Karpas-422 (cell line): ENCODE measurements around the gene POLR3F. TPM values are rescaled to one million over a fixed set of nuclear protein-coding genes. Genes with fewer than 3 reads are reported as not detected.
"Not testable (repeated sequence)": the region's sequence is repeated elsewhere in the genome, so short reads cannot be mapped to it uniquely, and the experiment has no call there.

Experiments used
- DNase-seq: peaks from one replicate; pipeline ENCODE4 v3.0.0-alpha.2; 2015
- H2AFZ ChIP-seq: fragments of 200-600 bp; sonication (generic); 2 replicates; pipeline ENCODE4 v1.6.1; 2014; ENCODE audit warnings: antibody characterized with exemption, low read length, mixed read lengths
- H3K27ac ChIP-seq: fragments of 200-600 bp; sonication (generic); 2 replicates; pipeline ENCODE4 v1.5.1; 2014; ENCODE audit warnings: mild to moderate bottlenecking, low read length, moderate library complexity
- H3K27me3 ChIP-seq: fragments of 200-600 bp; sonication (generic); 2 replicates; pipeline ENCODE4 v1.6.1; 2014; ENCODE audit warnings: low read length, mixed read lengths
- H3K36me3 ChIP-seq: fragments of 200-600 bp; sonication (generic); 2 replicates; pipeline ENCODE4 v1.6.1; 2014; ENCODE audit warnings: low read length, mixed read lengths; ENCODE audit not compliant: insufficient read depth
- H3K4me1 ChIP-seq: fragments of 200-600 bp; sonication (generic); 2 replicates; pipeline ENCODE4 v1.6.1; 2014; ENCODE audit warnings: mild to moderate bottlenecking, low read length, mixed read lengths
- H3K4me2 ChIP-seq: fragments of 200-600 bp; sonication (generic); 2 replicates; pipeline ENCODE4 v1.6.1; 2014; ENCODE audit warnings: low read length, low read depth, mild to moderate bottlenecking; ENCODE audit not compliant: poor library complexity, severe bottlenecking
- H3K4me3 ChIP-seq: fragments of 200-600 bp; sonication (generic); 2 replicates; pipeline ENCODE4 v1.5.1; 2014; ENCODE audit warnings: mild to moderate bottlenecking, antibody characterized with exemption, low read length, mixed read lengths
- H3K79me2 ChIP-seq: fragments of 200-600 bp; sonication (generic); 2 replicates; pipeline ENCODE4 v1.6.1; 2014; ENCODE audit warnings: mild to moderate bottlenecking, low read length, mixed read lengths
- H3K9ac ChIP-seq: fragments of 200-600 bp; sonication (generic); 2 replicates; pipeline ENCODE4 v1.6.0; 2014; ENCODE audit warnings: low read length
- H3K9me2 ChIP-seq: fragments of 200-600 bp; sonication (generic), shearing (Covaris generic); replicated peaks from 2 replicates; pipeline ENCODE4 v1.6.0; 2014; ENCODE audit warnings: mild to moderate bottlenecking, low read length, moderate library complexity; ENCODE audit not compliant: insufficient read depth
- H3K9me3 ChIP-seq: fragments of 300-700, 200-600 bp; sonication (generic); 2 replicates; pipeline ENCODE4 v1.6.1; 2014; ENCODE audit warnings: low read length, mixed read lengths
- H4K20me1 ChIP-seq: fragments of 200-600 bp; sonication (generic); 2 replicates; pipeline ENCODE4 v1.6.1; 2014; ENCODE audit warnings: mild to moderate bottlenecking, antibody characterized with exemption, low read length, low read depth; ENCODE audit not compliant: insufficient read depth
- total RNA-seq: library from RNA; depleted of rRNA; stranded (reverse); fragments of >200 nt; shearing (Covaris generic); gene quantifications from 2 replicates; pipeline ENCODE4 v1.2.3, GENCODE V29; 2014; ENCODE audit warnings: low replicate concordance

The POLR3F gene
- total RNA-seq, 1 experiment from 2014 or later = 31.7 TPM

- peak overlapping the region; percentile 23; the same call in 1 of the 2 replicates for H3K27ac ChIP-seq
- H3K4me3 ChIP-seq = peak overlapping the region; percentile 81
- H3K9ac ChIP-seq = peak overlapping the region; percentile 77
- DNase-seq = peak; percentile 67
- H4K20me1 ChIP-seq = no peaks in the 10 kb centered on the region
- no peaks in the 10 kb centered on the region for H3K9me2 ChIP-seq
- no peaks in the 10 kb centered on the region for H3K27me3 ChIP-seq
- H3K4me1 ChIP-seq = peaks cover 14% of the 10 kb centered on the region
- H2AFZ ChIP-seq = peak overlapping the region; percentile 77
- H3K36me3 ChIP-seq = peaks cover 18% of the 10 kb centered on the region
- H3K4me2 ChIP-seq = peak overlapping the region; percentile 79
- no peaks in the 10 kb centered on the region for H3K9me3 ChIP-seq
- peaks cover 28% of the 10 kb centered on the region for H3K79me2 ChIP-seq
Observed at GRCh38 chr20:18496042-18496441, 28.9 kb downstream of the POLR3F start.

- H3K27me3 ChIP-seq = no peaks in the 10 kb centered on the region
- peaks cover 28% of the 10 kb centered on the region for H3K79me2 ChIP-seq
- peaks cover 18% of the 10 kb centered on the region for H3K36me3 ChIP-seq
- peak within 1 kb of the TSS; percentile 81 for H3K4me3 ChIP-seq
- peak within 1 kb of the TSS; percentile 23; the same call in 1 of the 2 replicates for H3K27ac ChIP-seq
- no peaks in the 10 kb centered on the region for H3K9me3 ChIP-seq
- H3K4me1 ChIP-seq = peaks cover 14% of the 10 kb centered on the region
- peak; percentile 94 for DNase-seq
- H3K4me2 ChIP-seq = peak within 1 kb of the TSS; percentile 79
- peak within 1 kb of the TSS; percentile 77 for H2AFZ ChIP-seq
- H3K9me2 ChIP-seq = no peaks in the 10 kb centered on the region
- peak within 1 kb of the TSS; percentile 77 for H3K9ac ChIP-seq
- H4K20me1 ChIP-seq = no peaks in the 10 kb centered on the region
Observed at GRCh38 chr20:18496740-18497592, 29.8 kb downstream of the POLR3F start, which contains the start of gene RBBP9. RBBP9 (minus strand) TSS chr20:18497225; CDS start chr20:18497167, 58 bp downstream.

- H3K79me2 ChIP-seq = peaks cover 26% of the 10 kb centered on the region
- H3K9me2 ChIP-seq = no peaks in the 10 kb centered on the region
- H3K4me2 ChIP-seq = peak overlapping the region; percentile 79
- peak overlapping the region; percentile 81 for H3K4me3 ChIP-seq
- peak overlapping the region; percentile 77 for H2AFZ ChIP-seq
- DNase-seq = no peak
- H3K9me3 ChIP-seq = no peaks in the 10 kb centered on the region
- no peaks in the 10 kb centered on the region for H4K20me1 ChIP-seq
- H3K9ac ChIP-seq = peak overlapping the region; percentile 77
- H3K27me3 ChIP-seq = no peaks in the 10 kb centered on the region
- 0 out of 2 replicates have a peak overlapping the region, but pooled peaks have one; percentile 21 for H3K27ac ChIP-seq
- peaks cover 13% of the 10 kb centered on the region for H3K36me3 ChIP-seq
- H3K4me1 ChIP-seq = peaks cover 14% of the 10 kb centered on the region
Observed at GRCh38 chr20:18497603-18498002, 30.4 kb downstream of the POLR3F start.

- not testable (repeated sequence) for H3K9ac ChIP-seq, H3K27ac ChIP-seq, H3K36me3 ChIP-seq, H3K9me2 ChIP-seq, DNase-seq, H3K79me2 ChIP-seq, H3K27me3 ChIP-seq, H3K4me3 ChIP-seq, H3K4me2 ChIP-seq, H3K9me3 ChIP-seq, H4K20me1 ChIP-seq
- H2AFZ ChIP-seq = 0 out of 2 replicates have a peak overlapping the region, but pooled peaks have one; percentile 12
- H3K4me1 ChIP-seq = peaks cover 19% of the 10 kb centered on the region
Observed at GRCh38 chr20:18501672-18502071, 34.5 kb downstream of the POLR3F start.

- Histone ChIP-seq H3K4me1 (peaks cover 28% of the 10 kb centered on the region), H3K4me2 (no peak overlapping the region), H3K9me2 (no peaks in the 10 kb centered on the region), H4K20me1 (no peaks in the 10 kb centered on the region), H3K27me3 (no peaks in the 10 kb centered on the region), H3K79me2 (peaks cover 17% of the 10 kb centered on the region), H3K27ac (no peak overlapping the region), H3K9me3 (no peaks in the 10 kb centered on the region), H3K4me3 (no peak overlapping the region), H2AFZ (peak overlapping the region; percentile 6; the same call in 1 of the 2 replicates), H3K36me3 (no peaks in the 10 kb centered on the region), H3K9ac (no peak overlapping the region)
- no peak for DNase-seq
Observed at GRCh38 chr20:18504479-18505060, 37.4 kb downstream of the POLR3F start.

GRCh38 chr20:18506744-18507143 is 39.6 kb downstream of the POLR3F start:
- H3K27me3 ChIP-seq = no peaks in the 10 kb centered on the region
- H4K20me1 ChIP-seq = no peaks in the 10 kb centered on the region
- H3K79me2 ChIP-seq = peaks cover 22% of the 10 kb centered on the region
- no peak overlapping the region; the same call in 1 of the 2 replicates for H2AFZ ChIP-seq
- peaks cover 12% of the 10 kb centered on the region; the same call in 1 of the 2 replicates for H3K36me3 ChIP-seq
- peak overlapping the region; percentile 79 for H3K4me3 ChIP-seq
- no peaks in the 10 kb centered on the region for H3K9me2 ChIP-seq
- peak overlapping the region; percentile 75 for H3K27ac ChIP-seq
- peaks cover 36% of the 10 kb centered on the region for H3K4me1 ChIP-seq
- H3K9ac ChIP-seq = peak overlapping the region; percentile 73
- H3K9me3 ChIP-seq = no peaks in the 10 kb centered on the region
- H3K4me2 ChIP-seq = peak overlapping the region; percentile 99
- no peak for DNase-seq

GRCh38 chr20:18507218-18508191 is 40.3 kb downstream of the POLR3F start, which contains the start of gene SEC23B:
SEC23B (plus strand) TSS chr20:18507940; CDS start chr20:18510836, 2,896 bp downstream.
- peaks cover 22% of the 10 kb centered on the region for H3K79me2 ChIP-seq
- no peaks in the 10 kb centered on the region for H3K9me2 ChIP-seq
- H3K9ac ChIP-seq = peak within 1 kb of the TSS; percentile 73
- peak within 1 kb of the TSS; percentile 79 for H3K4me3 ChIP-seq
- H3K27me3 ChIP-seq = no peaks in the 10 kb centered on the region
- H3K4me1 ChIP-seq = peaks cover 36% of the 10 kb centered on the region
- H4K20me1 ChIP-seq = no peaks in the 10 kb centered on the region
- H3K27ac ChIP-seq = peak within 1 kb of the TSS; percentile 75
- no peaks in the 10 kb centered on the region for H3K9me3 ChIP-seq
- 0 out of 2 replicates have a peak within 1 kb of the TSS, but pooled peaks have one; percentile 50 for H2AFZ ChIP-seq
- H3K36me3 ChIP-seq = peaks cover 12% of the 10 kb centered on the region; the same call in 1 of the 2 replicates
- H3K4me2 ChIP-seq = peak within 1 kb of the TSS; percentile 99
- DNase-seq = peak; percentile 98
